ENCODE data around the gene IL37. TPM values are rescaled to one million over a fixed set of nuclear protein-coding genes. Genes with fewer than 3 reads are reported as not detected.

The IL37 gene
- total and polyA plus RNA-seq, 2 of the 13 experiments (the other 11 are each of a cell fraction or from before 2014, with no cell fraction given), result not detected

GRCh38 chr2:112958428-112959108 lies 47.6 kb downstream of the IL37 start:
- DNase-seq (ENCODE audit: low spot score), result peak; percentile 69
- POLR2A ChIA-PET, result no interaction called here
- in situ Hi-C loops (cut with HindIII; ENCODE audit: extremely low pct_ligation_motif_present, low pct_unique_long_range_greater_than_20kb) (no loop called here), intact Hi-C loops (cut with micrococcal nuclease; ENCODE audit: unreplicated experiment) (loop anchor here (1.0 kb wide), 1 partner anchor 209 kb away; no protein-coding TSS in a partner anchor)
- Histone ChIP-seq H3K36me3 (replicated peaks in 1 of 2; ENCODE audit: control insufficient read depth in 1 of 2, insufficient read depth in 2 of 2, low read length in 2 of 2) (no peaks in the 10 kb centered on the region), H3K9me3 (ENCODE audit: low read length) (no peaks in the 10 kb centered on the region), H3K4me2 (ENCODE audit: low read depth, low read length) (no peak overlapping the region), H3K9ac (ENCODE audit: insufficient read depth, low read depth, low read length) (no peak overlapping the region), H3K27ac (ENCODE audit: extremely low read length, insufficient read depth, low read length) (no peak overlapping the region), H4K20me1 (ENCODE audit: insufficient read depth, low read length) (no peaks in the 10 kb centered on the region), H3K4me1 (ENCODE audit: insufficient read depth, low read length) (no peaks in the 10 kb centered on the region), H3K4me3 (replicated peaks in 1 of 3; ENCODE audit: insufficient read depth in 1 of 3, low read depth in 2 of 3, low read length in 3 of 3) (no peak overlapping the region), H3K27me3 (ENCODE audit: control insufficient read depth in 1 of 2, insufficient read depth in 2 of 2, low read length in 2 of 2) (peaks cover 0 to 22% of the 10 kb centered on the region in 2 experiments; a peak in 4 of 5 replicates), H2AFZ (ENCODE audit: low read length) (no peak overlapping the region), H3K79me2 (ENCODE audit: insufficient read depth, low read length) (no peaks in the 10 kb centered on the region)
- WGBS (ENCODE audit: low lambda C conversion rate), result 30% methylated on average over 9 of the region's 9 CpGs
- BruUV-seq (replicated peaks), result no TSS peak
- CTCF ChIA-PET (ENCODE audit: low intra/inter-chr PET ratio, low total read pairs), result interaction anchor here (0.6 to 1.6 kb wide), 2 partner anchors 17 to 209 kb away, joined by 3 to 12 read pairs; no protein-coding TSS in a partner anchor
- FAIRE-seq, result peak; percentile 93
- ATAC-seq, result peak; percentile 94
- TF ChIP-seq ZNF263 (CRISPR knock-in tag; IDR thresholded peaks at IDR 0.05), result no peak
- TF ChIP-seq STAG1 (CRISPR knock-in tag; IDR thresholded peaks at IDR 0.05), result peak; percentile 64
- TF ChIP-seq SIX1 (CRISPR knock-in tag; IDR thresholded peaks at IDR 0.05; ENCODE audit: borderline replicate concordance), result no peak
- peak; percentile 51; the same call in 1 of the 2 replicates for TF ChIP-seq SMC3 (IDR thresholded peaks at IDR 0.05; ENCODE audit: low read length)
- TF ChIP-seq HMGXB3 (CRISPR knock-in tag; IDR thresholded peaks at IDR 0.05; ENCODE audit: borderline replicate concordance), result 0 out of 2 replicates have a peak, but pooled peaks have one; percentile 20
- peak; percentile 38; the same call in 1 of the 2 replicates for TF ChIP-seq ZNF878 (CRISPR knock-in tag; IDR thresholded peaks at IDR 0.05)
- TF ChIP-seq XRCC5 (optimal IDR thresholded peaks at IDR 0.05; ENCODE audit: low read length), result peak; percentile 67
- no peak for TF ChIP-seq RORA (CRISPR knock-in tag; IDR thresholded peaks at IDR 0.05)
- no peak for TF ChIP-seq RERE (CRISPR knock-in tag; IDR thresholded peaks at IDR 0.05; ENCODE audit: low read depth)
- peak; percentile 54; the same call in 1 of the 2 replicates for TF ChIP-seq CEBPB (IDR thresholded peaks at IDR 0.05; ENCODE audit: borderline replicate concordance, low read depth, low read length)
- TF ChIP-seq ZNF784 (CRISPR knock-in tag; IDR thresholded peaks at IDR 0.05; ENCODE audit: borderline replicate concordance), result 0 out of 2 replicates have a peak, but pooled peaks have one; percentile 34
- TF ChIP-seq ARNTL (CRISPR knock-in tag; IDR thresholded peaks at IDR 0.05), result no peak

All from HepG2 (cell line).